ENCODE results near the gene PCP4L1.
A peak's percentile ranks its signal among the peaks of the same experiment; 100 is the strongest.
"Not testable (repeated sequence)": the region's sequence is repeated elsewhere in the genome, so short reads cannot be mapped to it uniquely, and the experiment has no call there.

Gene PCP4L1

DNA sequence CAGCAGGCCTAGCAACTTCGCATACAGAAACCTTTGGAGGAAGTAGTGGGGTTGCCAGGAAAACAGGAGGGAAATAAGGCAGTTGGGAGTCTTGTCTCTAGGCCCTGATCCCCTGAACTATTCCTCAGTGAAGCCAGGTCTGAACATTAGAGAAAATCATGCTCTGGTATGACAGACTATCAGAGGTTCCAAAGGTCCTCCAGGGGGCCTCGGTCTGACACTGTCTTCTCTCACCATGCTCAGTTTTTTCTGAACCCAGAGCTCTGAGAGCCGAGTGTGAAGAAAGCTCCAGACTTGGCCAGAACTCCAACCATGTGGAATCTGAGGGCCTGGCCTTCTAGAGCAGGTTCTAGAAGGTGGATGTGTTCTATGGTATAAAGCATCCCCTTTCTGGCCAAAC lies 28.6 kb upstream of the PCP4L1 start:
- DNase-seq = no peak

DNA sequence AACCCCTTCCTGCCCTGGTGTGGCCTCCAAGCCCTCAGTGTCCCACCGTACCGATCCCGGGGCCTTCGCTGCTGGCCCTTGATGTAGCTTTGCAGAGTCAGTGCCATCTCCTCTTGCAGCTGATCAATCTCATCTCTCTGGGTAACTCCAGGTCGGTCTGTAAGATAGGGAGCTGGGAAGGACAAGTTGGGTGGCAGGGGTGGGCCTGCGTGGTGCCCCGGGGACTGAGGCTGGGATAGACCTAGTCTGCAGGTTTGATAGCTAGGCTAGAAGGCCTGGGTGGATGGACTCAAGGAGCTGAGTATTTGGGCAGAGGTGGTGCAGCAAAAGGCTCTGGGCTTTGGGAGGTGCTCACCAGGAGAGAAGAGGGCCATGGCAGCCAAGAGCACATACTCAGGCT lies 27.8 kb upstream of the PCP4L1 start:
- no peak for DNase-seq

DNA sequence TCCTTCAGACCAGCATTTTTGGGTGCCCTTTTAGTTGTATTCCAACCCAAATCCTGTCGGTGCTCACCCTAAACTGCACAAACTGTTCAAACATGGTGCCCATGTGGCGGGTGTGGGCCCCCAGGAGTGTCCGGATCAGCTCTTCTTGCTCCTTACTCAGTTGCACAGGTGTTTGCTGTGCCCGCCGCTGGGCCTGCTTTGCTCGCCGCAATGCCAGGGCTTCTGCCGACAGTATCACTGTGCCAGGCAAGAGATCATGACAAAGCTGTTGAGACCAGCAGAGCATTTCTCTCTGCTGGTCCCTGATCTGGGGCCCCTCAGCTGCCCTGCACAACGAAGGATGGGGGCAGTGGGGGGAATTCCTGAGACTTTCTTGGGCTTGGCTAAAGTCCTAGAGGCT lies 25.4 kb upstream of the PCP4L1 start:
- no peak for DNase-seq

DNA sequence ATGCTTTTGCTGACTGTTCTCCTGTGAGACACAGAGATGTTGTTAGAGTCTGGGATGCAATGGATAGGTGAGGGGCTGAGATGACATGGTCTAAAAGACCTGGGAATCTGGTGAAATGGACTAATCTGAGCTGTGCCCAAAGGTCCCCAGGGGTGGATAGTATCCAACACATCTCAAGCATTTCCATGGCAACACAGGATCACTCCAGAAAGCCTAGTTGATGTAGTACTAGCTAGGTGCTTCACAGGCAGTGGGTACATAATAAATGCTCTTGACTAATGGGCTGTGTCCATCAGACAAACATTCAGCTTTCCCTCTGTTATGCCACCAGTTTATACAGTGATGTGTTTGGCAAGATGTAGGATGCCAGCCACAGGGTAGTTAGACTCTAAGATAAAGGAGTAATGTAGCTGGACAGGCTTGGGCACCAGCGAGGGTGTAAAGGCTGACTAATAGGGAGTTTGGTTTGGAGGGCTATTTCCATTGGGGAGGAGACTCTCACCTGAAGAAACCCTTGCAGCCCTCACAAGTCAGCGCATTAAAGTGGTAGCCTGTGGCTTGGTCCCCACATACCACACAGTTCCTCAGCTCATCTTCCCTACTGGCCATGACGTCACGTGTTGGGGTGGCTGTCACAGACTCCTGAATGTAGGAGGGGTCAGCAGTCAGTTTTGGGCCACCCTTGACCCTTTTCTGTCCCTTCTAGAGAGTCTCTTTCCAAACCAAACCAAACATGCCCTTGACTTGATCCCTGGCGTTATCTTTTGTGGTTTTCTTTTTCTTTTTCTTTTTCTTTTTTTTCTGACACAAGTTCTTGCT lies 22.4 kb upstream of the PCP4L1 start:
- DNase-seq = no peak

DNA sequence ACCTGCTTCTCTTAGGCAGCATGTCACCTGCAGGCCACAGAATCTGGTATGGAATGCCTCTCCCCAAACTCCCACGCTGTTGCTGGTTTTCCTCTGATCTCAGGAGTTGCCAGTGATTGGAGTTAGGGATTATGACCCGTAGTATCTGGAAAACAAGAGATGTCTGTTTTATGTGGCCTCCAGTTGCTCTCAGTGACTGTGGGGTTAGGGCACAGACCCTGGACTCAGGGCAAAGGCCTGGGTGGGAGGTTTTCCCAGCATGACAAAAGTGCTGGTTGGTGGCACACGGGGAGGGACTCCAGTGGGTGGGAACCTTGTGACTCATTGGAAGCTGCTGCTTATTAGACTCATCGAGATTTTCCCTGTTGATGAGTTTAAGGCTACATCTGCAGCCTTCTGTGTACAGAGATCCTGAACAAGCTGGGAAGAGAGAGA lies 20.5 kb upstream of the PCP4L1 start, which contains the start of gene NR1I3:
Gene NR1I3, minus strand, starts transcription at position 165 of the 435 bp plus-strand sequence. CDS start 1,638 bp downstream, outside the sequence.
- DNase-seq = no peak

DNA sequence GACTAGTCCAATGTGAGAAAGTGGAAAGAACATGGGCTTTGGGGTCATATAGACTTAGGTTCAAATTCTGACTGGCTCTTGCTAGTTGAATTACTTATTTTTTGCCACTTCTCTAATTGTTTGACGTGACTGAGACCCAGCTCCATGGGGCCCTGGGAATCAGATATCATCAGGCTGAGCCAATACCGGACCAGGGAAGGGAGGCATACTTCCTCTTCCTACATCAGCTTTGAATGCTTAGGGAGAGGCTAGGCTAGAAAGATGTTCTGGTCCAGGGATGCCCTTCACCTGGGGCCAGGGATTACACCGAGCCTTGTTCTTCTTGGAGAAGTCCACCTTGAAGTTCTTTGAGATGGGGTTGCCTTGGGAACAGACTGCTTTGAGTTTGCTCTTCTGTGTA lies 16.9 kb upstream of the PCP4L1 start:
- DNase-seq = no peak

DNA sequence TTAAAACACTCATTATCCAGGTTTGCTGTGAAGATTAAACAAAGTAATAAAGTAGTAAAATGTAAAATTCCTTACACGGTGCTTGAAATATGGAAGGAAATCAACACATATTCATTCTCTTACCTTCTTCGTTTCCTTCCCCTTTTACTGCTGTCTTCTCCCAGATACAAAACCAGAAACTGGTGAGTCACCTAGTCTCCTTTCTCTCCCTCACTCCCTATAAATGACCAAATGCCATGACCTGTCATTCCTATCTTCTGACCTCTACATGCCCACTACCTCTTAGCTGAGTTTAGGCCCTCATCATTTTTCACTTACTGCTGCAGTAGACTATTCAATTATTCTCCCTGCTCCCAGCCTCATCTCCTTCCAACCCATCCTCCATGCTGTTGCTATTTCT lies 16.2 kb upstream of the PCP4L1 start:
- DNase-seq = no peak

DNA sequence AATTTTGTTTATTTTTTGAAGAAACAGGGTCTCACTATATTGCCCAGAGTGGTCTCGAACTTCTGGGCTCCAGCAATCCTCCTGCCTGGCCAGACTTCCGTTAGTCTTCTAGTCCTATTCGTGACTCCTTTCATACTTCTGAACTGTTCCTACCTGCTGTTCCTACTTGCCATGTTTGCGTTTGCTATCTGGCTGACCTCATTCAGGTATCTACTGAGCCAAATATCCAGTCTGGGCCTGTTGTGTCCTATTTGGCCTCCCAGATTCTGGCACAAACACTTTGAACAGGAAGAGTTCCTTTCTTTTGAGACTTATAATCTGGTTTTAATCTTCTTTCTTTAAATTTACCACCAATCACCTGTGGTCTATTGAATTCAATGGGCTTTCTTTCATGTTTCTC lies 13.7 kb upstream of the PCP4L1 start:
- no peak for DNase-seq

DNA sequence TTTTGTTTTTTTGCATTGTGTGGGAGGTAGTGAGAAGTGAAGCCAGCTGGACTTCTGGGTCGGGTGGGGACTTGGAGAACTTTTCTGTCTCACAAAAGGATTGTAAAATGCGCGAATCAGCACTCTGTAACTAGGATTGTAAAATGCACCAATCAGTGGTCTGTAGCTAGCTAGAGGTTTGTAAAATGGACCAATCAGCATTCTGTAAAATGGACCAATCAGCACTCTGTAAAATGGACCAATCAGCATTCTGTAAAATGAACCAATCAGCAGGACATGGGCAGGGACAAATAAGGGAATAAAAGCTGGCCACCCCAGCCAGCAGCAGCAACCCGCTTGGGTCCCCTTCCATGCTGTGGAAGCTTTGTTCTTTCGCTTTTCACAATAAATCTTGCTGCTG lies 8.4 kb upstream of the PCP4L1 start:
- not testable (repeated sequence) for DNase-seq

DNA sequence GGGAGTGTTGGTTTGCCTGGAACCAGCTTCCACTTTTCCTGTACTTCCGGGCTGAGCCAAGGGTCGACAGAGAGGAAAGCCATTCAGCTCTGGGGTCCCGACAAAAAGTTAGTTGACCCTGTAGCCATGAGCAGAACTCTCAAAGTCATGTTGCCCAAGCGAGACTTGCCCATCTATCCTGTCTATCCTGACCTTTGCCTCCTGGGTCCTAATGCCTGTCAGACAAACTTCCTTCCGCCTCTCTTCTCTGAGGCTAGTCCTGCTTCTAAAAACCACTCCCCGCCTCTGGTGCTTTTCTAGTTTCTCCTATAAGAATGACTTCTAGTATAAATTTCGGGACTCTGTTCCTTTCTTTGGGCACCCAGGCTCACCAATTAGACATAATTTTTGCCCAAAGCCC lies 7.7 kb upstream of the PCP4L1 start:
- no peak for DNase-seq

DNA sequence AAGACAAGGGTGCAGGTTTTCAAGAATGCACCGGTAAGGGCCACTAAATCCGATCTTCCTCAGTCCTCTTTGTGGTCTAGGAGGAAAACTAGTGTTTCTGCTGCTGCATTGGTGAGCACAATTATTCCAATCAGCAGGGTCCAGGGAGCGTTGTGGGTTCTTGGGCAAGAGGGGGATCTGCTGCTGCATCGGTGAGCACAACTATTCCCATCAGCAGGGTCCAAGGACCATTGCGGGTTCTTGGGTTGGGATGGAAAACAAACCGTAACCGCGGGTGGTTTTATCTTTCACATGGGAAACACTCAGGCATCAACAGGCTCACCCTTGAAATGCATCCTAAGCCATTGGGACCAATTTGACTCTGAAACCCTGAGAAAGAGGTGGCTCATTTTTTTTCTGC lies 7.0 kb upstream of the PCP4L1 start:
- DNase-seq = no peak

DNA sequence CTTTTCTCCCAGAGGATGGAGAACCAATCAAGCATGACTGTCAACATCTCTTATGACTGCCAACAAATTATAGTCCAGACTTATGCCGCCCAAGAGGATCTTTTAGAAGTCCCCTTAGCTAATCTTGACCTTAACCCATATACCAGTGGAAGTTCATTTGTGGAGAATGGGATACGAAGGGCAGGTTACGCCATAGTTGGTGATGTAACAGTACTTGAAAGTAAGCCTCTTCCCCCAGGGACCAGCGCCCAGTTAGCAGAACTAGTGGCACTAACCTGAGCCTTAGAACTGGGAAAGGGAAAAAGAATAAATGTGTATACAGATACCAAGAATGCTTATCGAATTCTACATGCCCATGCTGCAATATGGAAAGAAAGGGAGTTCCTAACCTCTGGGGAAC lies 3.2 kb upstream of the PCP4L1 start:
- DNase-seq = not testable (repeated sequence)

DNA sequence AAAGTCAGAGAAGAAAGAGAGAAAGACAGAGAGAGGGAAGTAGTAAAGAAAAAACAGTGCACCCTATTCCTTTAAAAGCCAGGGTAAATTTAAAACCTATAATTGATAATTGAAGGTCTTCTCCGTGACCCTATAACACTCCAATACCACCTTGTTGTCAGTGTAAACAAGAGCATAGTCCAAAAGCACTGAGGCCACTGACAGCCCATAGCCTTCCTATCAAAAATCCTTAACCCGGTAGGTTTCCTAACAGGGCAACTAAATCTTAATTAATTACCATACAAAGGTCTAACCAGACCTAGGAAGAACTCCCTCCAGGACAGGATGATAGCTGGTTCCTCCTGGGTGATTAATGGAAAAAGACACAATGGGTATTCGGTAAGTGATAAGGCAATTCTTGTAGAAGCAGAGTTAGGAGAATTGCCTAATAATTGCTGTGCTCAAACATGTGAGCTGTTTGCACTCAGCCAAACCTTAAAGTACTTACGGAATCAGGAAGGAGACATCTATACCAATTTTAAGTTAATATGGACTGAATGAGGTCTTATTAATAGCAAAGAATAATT lies 2.5 kb upstream of the PCP4L1 start:
- DNase-seq = not testable (repeated sequence)

DNA sequence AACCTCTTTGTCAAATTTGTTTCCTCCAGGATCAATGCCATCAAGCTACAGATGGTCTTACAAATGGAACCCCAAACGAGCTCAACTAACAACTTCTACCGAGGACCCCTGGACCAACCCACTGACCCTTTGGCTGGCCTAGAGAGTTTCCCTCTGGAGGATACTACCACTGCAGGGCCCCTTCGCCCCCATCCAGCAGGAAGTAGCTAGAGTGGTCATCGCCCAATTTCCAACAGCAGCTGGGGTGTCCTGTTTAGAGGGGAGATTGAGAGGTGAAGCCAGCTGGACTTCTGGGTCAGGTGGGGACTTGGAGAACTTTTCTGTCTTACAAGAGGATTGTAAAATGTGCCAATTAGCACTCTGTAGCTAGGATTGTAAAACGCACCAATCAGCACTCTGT lies 1.4 kb upstream of the PCP4L1 start:
- not testable (repeated sequence) for DNase-seq

DNA sequence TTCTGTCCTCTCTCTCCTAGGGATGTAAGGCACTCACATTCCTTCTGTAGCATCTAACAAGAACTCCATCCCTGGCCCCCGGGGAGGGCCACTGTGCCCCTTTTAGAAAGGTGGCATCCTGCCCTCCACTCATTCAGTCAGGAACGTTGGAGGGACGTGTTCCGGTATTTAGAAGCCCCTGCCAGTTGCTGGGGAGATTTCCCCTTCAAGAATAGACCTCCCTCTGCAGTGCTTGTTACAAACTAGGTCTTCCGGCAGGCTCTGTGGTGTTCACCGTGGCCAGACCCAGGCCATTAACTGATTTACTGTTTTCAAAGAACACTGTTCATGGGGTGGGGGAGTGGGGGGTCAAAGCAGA lies 779 bp downstream of the PCP4L1 start:
- no peak for DNase-seq

DNA sequence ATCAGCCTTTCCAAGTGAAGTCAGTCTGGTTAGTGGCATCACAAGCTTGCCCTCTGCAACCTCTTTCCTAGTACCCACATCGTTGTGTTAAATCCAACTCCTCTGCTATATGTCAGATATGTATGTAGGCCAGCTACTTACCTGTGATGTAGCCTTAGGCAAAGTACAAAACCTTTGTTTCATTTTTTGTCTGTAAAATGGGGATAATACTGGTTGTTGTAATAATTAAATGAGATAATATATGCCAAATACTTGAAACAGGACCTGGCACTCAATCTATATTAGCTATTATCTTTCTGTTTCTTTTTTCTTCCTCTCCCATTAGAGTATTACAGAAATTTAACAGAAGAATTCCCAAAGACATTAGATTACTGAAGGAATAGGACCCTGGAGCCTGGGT lies 1.2 kb downstream of the PCP4L1 start:
- DNase-seq = no peak

DNA sequence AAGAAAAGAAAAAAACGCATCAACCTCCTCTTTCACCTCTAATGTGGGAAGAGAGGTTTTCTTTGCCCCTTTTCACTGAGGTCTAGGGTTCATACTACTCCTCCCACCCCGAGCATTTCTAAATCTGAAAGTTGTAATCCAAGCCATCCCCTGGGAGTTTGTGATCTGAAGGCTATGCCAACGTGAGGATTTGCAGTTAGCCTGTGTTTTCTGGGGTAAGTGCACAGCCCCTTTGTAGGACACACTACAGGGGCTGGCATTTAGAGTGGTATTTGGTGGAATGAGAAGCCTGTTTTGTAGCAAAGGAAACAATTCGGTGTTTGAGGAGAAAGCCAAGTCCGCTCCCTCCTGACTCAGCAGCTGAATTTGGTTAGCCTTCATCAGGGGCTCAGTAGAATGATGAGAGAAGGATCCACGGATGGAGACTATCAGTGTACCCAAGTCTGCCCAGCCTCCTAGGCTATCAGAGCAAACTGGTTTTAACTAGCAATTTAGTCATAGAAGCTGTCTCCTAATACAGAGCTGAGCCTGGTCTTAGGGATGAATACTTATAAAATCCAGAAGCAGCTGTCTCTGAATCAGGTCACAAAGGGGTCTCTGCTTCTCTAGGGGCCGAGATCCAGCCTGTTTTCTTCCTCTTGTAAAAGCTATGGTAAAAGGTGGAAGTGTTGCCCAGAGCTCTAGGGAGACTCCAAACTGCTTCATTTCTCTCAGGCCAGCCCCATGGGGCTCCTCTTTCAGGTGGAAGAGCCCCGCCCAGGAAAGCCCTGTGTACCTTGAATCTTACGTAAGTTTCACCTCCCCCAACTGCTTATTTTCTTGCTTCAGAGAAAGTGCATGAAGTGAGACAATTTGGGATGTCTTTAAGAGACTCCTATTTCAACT lies 2.1 kb downstream of the PCP4L1 start:
- DNase-seq = no peak

DNA sequence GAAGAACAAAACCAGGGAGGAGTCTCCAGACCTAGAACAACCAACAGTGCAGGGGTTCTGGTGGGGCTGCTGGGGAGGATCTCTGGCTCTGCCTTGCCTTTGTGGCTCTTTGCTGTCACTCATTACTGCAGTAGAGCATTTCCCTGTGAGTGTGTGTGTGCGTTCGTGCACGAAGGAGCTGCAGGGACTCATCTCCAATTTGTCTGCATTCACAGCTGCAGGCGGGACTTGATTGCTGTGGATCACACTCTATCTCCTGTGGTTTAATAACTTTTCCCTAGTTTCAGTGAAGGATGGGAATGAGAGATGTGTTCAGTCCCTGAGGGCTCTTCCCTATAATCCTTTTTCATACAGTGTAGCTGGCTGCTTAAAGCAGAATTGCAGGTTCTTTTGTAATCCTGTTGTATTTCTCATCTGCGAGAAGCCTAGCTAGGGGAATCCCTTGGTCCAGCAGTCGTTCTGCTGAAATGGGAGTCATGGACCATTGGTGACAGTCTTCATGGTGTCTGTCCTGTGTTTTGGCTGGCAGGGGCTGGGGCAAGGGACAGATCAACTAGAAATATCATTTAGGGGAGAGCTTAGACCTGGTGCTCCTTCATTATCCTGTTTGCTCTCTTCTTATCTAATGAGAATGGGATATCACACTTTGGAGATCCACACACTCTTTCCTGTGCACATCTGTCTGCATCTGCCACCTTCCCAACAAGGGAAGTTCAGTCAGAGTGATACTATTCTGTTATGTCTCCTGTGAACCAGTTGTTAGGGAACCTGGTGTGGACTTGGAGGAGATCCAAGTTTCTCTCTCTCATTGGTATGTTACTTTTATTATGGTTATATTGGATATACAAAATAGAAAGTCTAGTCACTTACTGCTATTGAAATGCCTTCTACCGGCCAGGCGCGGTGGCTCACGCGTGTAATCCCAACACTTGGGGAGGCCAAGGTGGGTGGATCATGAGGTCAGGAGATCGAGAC lies 3.0 kb downstream of the PCP4L1 start:
- DNase-seq = no peak

DNA sequence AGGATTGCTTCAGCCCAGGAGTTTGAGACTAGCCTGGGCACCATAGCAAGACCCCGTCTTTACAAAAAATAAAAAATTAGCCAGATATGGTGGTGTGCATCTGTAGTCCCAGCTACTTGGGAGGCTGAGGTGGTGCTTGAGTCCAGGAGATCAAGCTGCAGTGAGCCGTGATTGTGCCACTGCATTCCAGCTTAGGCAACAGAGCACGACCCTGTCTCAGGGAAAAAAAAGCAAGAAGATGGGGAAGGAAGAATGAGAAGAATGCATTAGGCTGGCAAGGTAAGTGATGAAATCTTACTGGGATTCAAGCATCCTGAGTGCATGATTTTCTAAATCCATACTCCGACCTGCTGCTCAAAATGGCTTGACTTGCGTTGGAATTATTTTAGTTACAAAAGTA lies 6.8 kb downstream of the PCP4L1 start:
- no peak for DNase-seq

DNA sequence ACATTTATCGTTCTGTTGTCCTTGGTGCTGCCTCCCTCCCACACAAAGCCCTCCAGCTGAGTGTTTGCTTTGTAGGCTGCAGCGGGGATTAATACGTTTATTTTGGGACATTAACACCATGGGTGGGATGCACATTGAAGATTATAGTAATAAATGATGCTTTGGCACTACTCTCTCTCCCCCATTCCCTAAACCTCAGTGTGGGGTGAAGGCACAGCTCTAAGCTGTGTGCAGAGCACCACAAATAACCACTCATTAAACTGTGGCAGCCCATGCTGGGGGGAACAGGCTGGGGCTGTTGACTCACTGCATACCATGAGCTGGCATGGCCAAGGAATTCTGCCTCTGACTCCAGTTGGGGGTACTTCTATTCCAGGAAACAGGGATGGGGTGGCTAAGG lies 7.7 kb downstream of the PCP4L1 start:
- DNase-seq = peak; percentile 11 to 67

DNA sequence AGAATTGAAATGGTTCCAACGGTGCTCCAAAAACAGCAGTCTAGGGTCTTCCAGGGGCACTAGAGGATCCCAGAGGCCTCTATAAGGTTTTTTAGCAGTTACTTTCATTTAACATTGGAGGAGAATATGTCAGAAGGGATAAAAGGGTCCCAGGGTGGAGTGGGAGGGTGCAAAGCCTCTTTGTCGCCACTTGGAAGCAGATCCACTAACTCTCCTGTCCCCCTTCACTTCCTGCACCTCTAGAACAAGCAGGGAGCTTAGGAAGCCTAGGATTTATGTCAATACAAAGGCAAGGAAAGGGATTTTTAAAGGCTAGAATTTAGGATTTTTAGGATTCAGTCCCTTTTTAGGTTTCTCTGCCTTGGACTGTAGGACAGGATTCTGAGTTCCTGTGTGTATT lies 8.3 kb downstream of the PCP4L1 start:
- no peak for DNase-seq

DNA sequence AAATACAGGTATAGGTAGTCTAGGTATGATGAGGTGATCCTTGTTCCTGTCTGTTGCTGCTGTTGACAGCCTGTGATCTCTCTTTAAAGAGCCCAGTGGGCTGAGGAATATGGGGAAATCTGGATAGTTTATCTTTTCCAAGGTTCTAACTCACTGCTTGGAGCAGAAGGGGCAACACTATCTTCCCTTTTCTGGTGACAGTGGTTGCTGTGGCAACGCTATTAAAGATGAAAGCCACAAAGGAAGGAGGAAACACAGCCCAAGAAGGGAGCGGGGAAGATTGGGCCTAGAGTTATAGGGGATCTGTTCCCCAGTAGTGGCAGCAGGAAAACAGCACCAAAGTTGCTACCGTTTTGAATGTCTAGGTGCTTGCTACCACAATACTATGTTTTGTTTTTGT lies 8.8 kb downstream of the PCP4L1 start:
- DNase-seq = no peak

DNA sequence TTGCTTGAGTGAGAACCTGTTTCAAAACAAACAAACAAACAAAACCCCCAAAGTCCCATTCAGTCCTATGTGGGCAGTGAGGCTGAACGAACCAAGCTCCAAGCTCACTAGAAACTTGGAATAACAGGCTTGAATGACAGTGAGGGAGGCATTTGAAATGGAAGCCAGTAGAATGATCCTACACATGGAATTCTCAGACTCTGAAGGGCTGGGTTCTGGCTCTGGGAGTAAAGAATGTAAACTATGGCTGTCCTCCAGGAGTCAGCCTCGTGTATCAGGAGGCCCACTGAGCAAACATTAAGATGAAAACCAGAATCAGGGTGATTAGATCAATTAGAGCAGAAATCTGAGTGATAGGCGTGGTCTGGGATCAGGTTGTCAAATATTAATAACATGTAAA lies 14.9 kb downstream of the PCP4L1 start:
- no peak for DNase-seq

All from NCI-H2081 (cell line).